GM23248 (cell line): ENCODE data around the gene G6PC2. TPM values are rescaled to one million over a fixed set of nuclear protein-coding genes. Genes with fewer than 3 reads are reported as not detected.

Experiments
- DNase-seq: peaks from one replicate; pipeline ENCODE4 v3.0.0-alpha.2; 2015
- H2AFZ ChIP-seq: fragments of 200-600 bp; sonication (generic); 2 replicates; pipeline ENCODE4 v1.6.1; 2016; ENCODE audit warnings: antibody characterized with exemption
- H3F3A ChIP-seq: fragments of 200-600 bp; sonication (generic); 2 replicates; pipeline ENCODE4 v1.6.1; 2016; ENCODE audit warnings: mild to moderate bottlenecking, antibody characterized with exemption, mixed run types; ENCODE audit not compliant: insufficient read depth
- H3K27ac ChIP-seq: fragments of 200-600 bp; sonication (generic); 2 replicates; pipeline ENCODE4 v1.5.1; 2016; ENCODE audit warnings: mild to moderate bottlenecking
- H3K27me3 ChIP-seq: fragments of 200-600 bp; sonication (generic); replicated peaks from 2 replicates; pipeline ENCODE4 v1.6.1; 2016; ENCODE audit warnings: mild to moderate bottlenecking; ENCODE audit not compliant: insufficient read depth
- H3K36me3 ChIP-seq: fragments of 200-600 bp; sonication (generic); 2 replicates; pipeline ENCODE4 v1.6.1; 2016; ENCODE audit warnings: low read depth, mild to moderate bottlenecking
- H3K4me1 ChIP-seq: fragments of 200-600 bp; sonication (generic); 2 replicates; pipeline ENCODE4 v1.6.1; 2016; ENCODE audit warnings: mild to moderate bottlenecking; ENCODE audit not compliant: insufficient read depth
- H3K4me2 ChIP-seq: fragments of 200-600 bp; sonication (generic); one replicate; pipeline ENCODE4 v1.6.1; 2016; ENCODE audit warnings: mild to moderate bottlenecking; ENCODE audit not compliant: unreplicated experiment
- H3K4me3 ChIP-seq: fragments of 200-600 bp; sonication (generic); 2 replicates; pipeline ENCODE4 v1.5.1; 2016; ENCODE audit warnings: mild to moderate bottlenecking
- H3K79me2 ChIP-seq: fragments of 200-600 bp; sonication (generic); 2 replicates; pipeline ENCODE4 v1.6.1; 2016; ENCODE audit warnings: mild to moderate bottlenecking; ENCODE audit not compliant: insufficient read depth
- H3K9ac ChIP-seq: fragments of 200-600 bp; sonication (generic); 2 replicates; pipeline ENCODE4 v1.6.1; 2016; ENCODE audit warnings: mild to moderate bottlenecking
- H3K9me2 ChIP-seq: fragments of 200-600 bp; sonication (generic); 2 replicates; pipeline ENCODE4 v1.6.1; 2016; ENCODE audit warnings: mixed run types, mild to moderate bottlenecking, moderate library complexity; ENCODE audit not compliant: insufficient read depth
- H3K9me3 ChIP-seq: fragments of 200-600 bp; sonication (generic); one replicate; pipeline ENCODE4 v1.6.1; 2017; ENCODE audit warnings: low read depth
- H4K20me1 ChIP-seq: fragments of 200-600 bp; sonication (generic); 2 replicates; pipeline ENCODE4 v1.6.0; 2016; ENCODE audit not compliant: insufficient read depth
- EZH2 ChIP-seq: fragments of 200-600 bp; sonication (generic); IDR thresholded peaks from 2 replicates; pipeline ENCODE4 v1.6.1; 2018; ENCODE audit warnings: antibody characterized with exemption, mild to moderate bottlenecking; ENCODE audit not compliant: insufficient read depth, poor library complexity, severe bottlenecking
- EZH2phosphoT487 ChIP-seq: fragments of 200-600 bp; sonication (generic); IDR thresholded peaks from 2 replicates; pipeline ENCODE4 v1.6.1; 2018; ENCODE audit warnings: antibody characterized with exemption, moderate library complexity, mild to moderate bottlenecking, low read depth; ENCODE audit not compliant: insufficient read depth
- WGBS, 2 experiments: methylation state at CpG; one replicate each; pipeline ENCODE4 v1.1.6; 2015 to 2017; ENCODE audit warnings: low lambda C conversion rate in 2 of 2, low coverage in 1 of 2; ENCODE audit errors: missing lambda C conversion rate in 2 of 2; 5-methylcytosine and 5-hydroxymethylcytosine counted together
- in situ Hi-C: fragments of 300-500 bp; cut with MboI; formaldehyde crosslinking; loops from 2 replicates; pipeline ENCODE4 v1.15.0; 2020
- polyA plus RNA-seq: library from polyadenylated mRNA; unstranded; fragments of >200 nt; fragmentation: Nextera tagmentation; extraction: Ambion mirVana; gene quantifications from 2 replicates; pipeline ENCODE4 v1.2.1, GENCODE V29; 2016
- total RNA-seq: library from RNA; depleted of rRNA; stranded (reverse); fragments of >200 nt; shearing (Covaris generic); gene quantifications from 2 replicates; pipeline ENCODE4 v1.2.3, GENCODE V29; 2014

Gene G6PC2
- total and polyA plus RNA-seq, 2 experiments from 2014 or later: not detected

- no peaks in the 10 kb centered on the region for H3K9me2 ChIP-seq
- H3K79me2 ChIP-seq: no peaks in the 10 kb centered on the region
- peak; percentile 65 for DNase-seq
- no peak overlapping the region for H2AFZ ChIP-seq
- H3K4me2 ChIP-seq: no peak overlapping the region
- TF ChIP-seq EZH2phosphoT487 (no peak), EZH2 (no peak)
- H3K9me3 ChIP-seq: no peaks in the 10 kb centered on the region
- in situ Hi-C loops: no loop called here
- H4K20me1 ChIP-seq: no peaks in the 10 kb centered on the region
- 18 to 39% methylated on average over 2 of the region's 2 CpGs for WGBS, 2 experiments
- peaks cover 10% of the 10 kb centered on the region; the same call in 1 of the 2 replicates for H3K4me1 ChIP-seq
- no peak overlapping the region for H3K9ac ChIP-seq
- peaks cover 16% of the 10 kb centered on the region; the same call in 1 of the 2 replicates for H3K27me3 ChIP-seq
- no peaks in the 10 kb centered on the region for H3K36me3 ChIP-seq
- peaks cover 5% of the 10 kb centered on the region; the same call in 1 of the 2 replicates for H3F3A ChIP-seq
- H3K27ac ChIP-seq: peak overlapping the region; percentile 17; the same call in 1 of the 2 replicates
- H3K4me3 ChIP-seq: no peak overlapping the region
Observed at GRCh38 chr2:168934826-168935225, 33.7 kb downstream of the G6PC2 start.

- peak; percentile 86 for DNase-seq
- no peak for TF ChIP-seq EZH2
- 0 out of 2 replicates have a peak, but pooled peaks have one; percentile 29 for TF ChIP-seq EZH2phosphoT487
- Histone ChIP-seq H3K4me1 (peaks cover 10% of the 10 kb centered on the region; the same call in 1 of the 2 replicates), H4K20me1 (no peaks in the 10 kb centered on the region), H3K27ac (peak overlapping the region; percentile 17), H3K4me2 (no peak overlapping the region), H3K9ac (no peak overlapping the region), H3K9me2 (no peaks in the 10 kb centered on the region), H3K9me3 (no peaks in the 10 kb centered on the region), H3K4me3 (no peak overlapping the region), H3K27me3 (0 out of 2 replicates have a peak, but pooled peaks cover 5% of the 10 kb centered on the region), H3K79me2 (no peaks in the 10 kb centered on the region), H2AFZ (peak overlapping the region; percentile 58; the same call in 1 of the 2 replicates), H3K36me3 (no peaks in the 10 kb centered on the region), H3F3A (peaks cover 5% of the 10 kb centered on the region; the same call in 1 of the 2 replicates)
- in situ Hi-C loops: no loop called here
- WGBS, 2 experiments: 55 to 58% methylated on average over 14 of the region's 14 CpGs
Observed at GRCh38 chr2:168935810-168936581, 34.9 kb downstream of the G6PC2 start.

GRCh38 chr2:168939061-168939460 lies 38.0 kb downstream of the G6PC2 start:
- peaks cover 5% of the 10 kb centered on the region; the same call in 1 of the 2 replicates for H3F3A ChIP-seq
- no peak overlapping the region for H3K4me3 ChIP-seq
- in situ Hi-C loops: no loop called here
- no peaks in the 10 kb centered on the region for H3K27me3 ChIP-seq
- H3K4me1 ChIP-seq: peaks cover 10% of the 10 kb centered on the region; the same call in 1 of the 2 replicates
- no peak for DNase-seq
- H4K20me1 ChIP-seq: no peaks in the 10 kb centered on the region
- no peak overlapping the region for H3K9ac ChIP-seq
- WGBS, 2 experiments: 85 to 88% methylated on average over 1 of the region's 1 CpG
- H3K4me2 ChIP-seq: no peak overlapping the region
- no peaks in the 10 kb centered on the region for H3K9me2 ChIP-seq
- no peaks in the 10 kb centered on the region for H3K9me3 ChIP-seq
- no peak overlapping the region for H3K27ac ChIP-seq
- H3K36me3 ChIP-seq: no peaks in the 10 kb centered on the region
- TF ChIP-seq EZH2 (no peak), EZH2phosphoT487 (no peak)
- no peak overlapping the region for H2AFZ ChIP-seq
- no peaks in the 10 kb centered on the region for H3K79me2 ChIP-seq

- Histone ChIP-seq H3F3A (peaks cover 5% of the 10 kb centered on the region; the same call in 1 of the 2 replicates), H3K4me1 (peaks cover 7% of the 10 kb centered on the region; the same call in 1 of the 2 replicates), H3K4me3 (no peak overlapping the region), H2AFZ (0 out of 2 replicates have a peak overlapping the region, but pooled peaks have one; percentile 3), H3K9me3 (no peaks in the 10 kb centered on the region), H3K36me3 (no peaks in the 10 kb centered on the region), H3K9ac (no peak overlapping the region), H3K9me2 (no peaks in the 10 kb centered on the region), H4K20me1 (no peaks in the 10 kb centered on the region), H3K4me2 (no peak overlapping the region), H3K79me2 (no peaks in the 10 kb centered on the region), H3K27me3 (no peaks in the 10 kb centered on the region; the same call in 1 of the 2 replicates), H3K27ac (no peak overlapping the region)
- in situ Hi-C loops: no loop called here
- DNase-seq: no peak
- no peak for TF ChIP-seq EZH2
- no peak for TF ChIP-seq EZH2phosphoT487
- WGBS, 2 experiments: 74 to 76% methylated on average over 4 of the region's 4 CpGs
Observed at GRCh38 chr2:168939918-168940317, 38.8 kb downstream of the G6PC2 start.
